SJSA1 (cell line): ENCODE results near the gene GGPS1. TPM values are rescaled to one million over a fixed set of nuclear protein-coding genes. Genes with fewer than 3 reads are reported as not detected.

Experiments used
- DNase-seq, 2 experiments: peaks; one replicate each; pipeline ENCODE4 v3.0.0-alpha.2; 2015 to 2020; ENCODE audit warnings: low spot score in 2 of 2, low read depth in 1 of 2
- H3K27ac ChIP-seq: fragments of 250-450 bp; sonication (Bioruptor Pico); 2 replicates; pipeline ENCODE4 v1.5.1; 2020; ENCODE audit warnings: mild to moderate bottlenecking, moderate library complexity
- H3K27me3 ChIP-seq: fragments of 250-450 bp; sonication (Bioruptor Pico); replicated peaks from 2 replicates; pipeline ENCODE4 v1.5.1; 2020; ENCODE audit warnings: mild to moderate bottlenecking, moderate library complexity
- H3K36me3 ChIP-seq: fragments of 250-450 bp; sonication (Bioruptor Pico); 2 replicates; pipeline ENCODE4 v1.5.1; 2020; ENCODE audit warnings: mild to moderate bottlenecking
- H3K4me1 ChIP-seq: fragments of 250-450 bp; sonication (Bioruptor Pico); replicated peaks from 2 replicates; pipeline ENCODE4 v1.6.1; 2021; ENCODE audit warnings: mild to moderate bottlenecking
- H3K4me3 ChIP-seq: fragments of 250-450 bp; sonication (Bioruptor Pico); 2 replicates; pipeline ENCODE4 v1.5.1; 2020; ENCODE audit warnings: mild to moderate bottlenecking
- H3K9me3 ChIP-seq: fragments of 250-450 bp; sonication (Bioruptor Pico); replicated peaks from 2 replicates; pipeline ENCODE4 v1.5.1; 2020; ENCODE audit warnings: mild to moderate bottlenecking
- total RNA-seq: library from RNA; depleted of rRNA; stranded (reverse); fragments of >200 nt; shearing (Covaris generic); gene quantifications from 2 replicates; pipeline ENCODE4 v1.2.3, GENCODE V29; 2014

Gene GGPS1
- total RNA-seq, 1 experiment from 2014 or later, result 26.9 TPM

- no peaks in the 10 kb centered on the region; the same call in 1 of the 2 replicates for H3K4me1 ChIP-seq
These were observed 13.2 kb upstream of the GGPS1 start for GRCh38 chr1:235315173-235315572.

DNA sequence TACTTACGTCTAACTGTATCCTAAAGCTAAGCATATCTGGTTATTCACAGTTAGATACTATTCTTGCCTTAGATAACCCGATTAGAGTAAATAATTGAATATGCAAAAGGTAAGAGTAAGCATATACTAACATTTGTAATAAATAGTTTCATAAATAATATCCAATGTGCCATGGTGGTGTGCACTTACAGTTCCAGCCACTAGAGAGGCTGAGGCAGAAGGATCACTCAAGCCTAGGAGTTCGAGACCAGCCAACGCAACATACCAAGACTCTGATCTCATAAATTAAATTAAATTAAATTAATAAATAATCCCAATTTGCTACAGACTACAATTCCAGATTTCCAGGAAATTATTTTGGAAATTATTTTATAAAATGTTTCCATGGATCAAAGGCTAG lies 12.6 kb upstream of the GGPS1 start:
- H3K9me3 ChIP-seq, result no peaks in the 10 kb centered on the region
- DNase-seq, result no peak
- no peaks in the 10 kb centered on the region; the same call in 1 of the 2 replicates for H3K4me1 ChIP-seq
- H3K36me3 ChIP-seq, result peaks cover 28% of the 10 kb centered on the region
- no peak overlapping the region for H3K4me3 ChIP-seq
- no peak overlapping the region for H3K27ac ChIP-seq
- no peaks in the 10 kb centered on the region for H3K27me3 ChIP-seq

More at GRCh38 chr1:235315173-235315572, 13.2 kb upstream of the GGPS1 start:
- H3K27me3 ChIP-seq, result no peaks in the 10 kb centered on the region
- peaks cover 26% of the 10 kb centered on the region for H3K36me3 ChIP-seq
- no peak for DNase-seq
- no peaks in the 10 kb centered on the region for H3K9me3 ChIP-seq
- no peak overlapping the region for H3K27ac ChIP-seq
- H3K4me3 ChIP-seq, result no peak overlapping the region

- Histone ChIP-seq H3K4me1 (no peaks in the 10 kb centered on the region; the same call in 1 of the 2 replicates), H3K27me3 (no peaks in the 10 kb centered on the region), H3K9me3 (no peaks in the 10 kb centered on the region), H3K36me3 (peaks cover 24% of the 10 kb centered on the region), H3K4me3 (no peak overlapping the region), H3K27ac (no peak overlapping the region)
- DNase-seq, result no peak
These were observed 11.2 kb upstream of the GGPS1 start for GRCh38 chr1:235317168-235317567.

DNA sequence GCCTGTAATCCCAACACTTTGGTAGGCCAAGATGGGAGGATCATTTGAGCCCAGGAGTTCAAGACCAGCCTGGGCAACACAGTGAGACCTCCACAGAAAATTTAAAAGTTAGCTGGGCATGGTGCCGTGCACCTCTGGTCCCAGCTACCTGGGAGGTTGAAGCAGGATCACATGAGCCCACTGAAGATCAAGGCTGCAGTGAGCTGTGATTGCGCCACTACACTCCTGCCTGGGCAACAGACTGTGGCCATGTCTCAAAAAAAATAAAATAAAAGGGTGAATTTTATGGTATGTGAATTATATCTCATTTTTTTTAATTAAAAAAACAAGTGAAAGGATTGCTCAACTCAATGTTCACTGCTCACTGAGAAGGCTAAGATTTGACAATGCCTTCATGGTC lies 9.1 kb upstream of the GGPS1 start:
- no peak for DNase-seq
- Histone ChIP-seq H3K27me3 (no peaks in the 10 kb centered on the region), H3K36me3 (peaks cover 32% of the 10 kb centered on the region), H3K4me3 (no peak overlapping the region), H3K4me1 (no peaks in the 10 kb centered on the region; the same call in 1 of the 2 replicates), H3K9me3 (no peaks in the 10 kb centered on the region), H3K27ac (no peak overlapping the region)

GRCh38 chr1:235320521-235321179 lies 7.7 kb upstream of the GGPS1 start:
- H3K27ac ChIP-seq, result no peak overlapping the region
- H3K27me3 ChIP-seq, result no peaks in the 10 kb centered on the region
- no peaks in the 10 kb centered on the region for H3K9me3 ChIP-seq
- no peak for DNase-seq
- H3K36me3 ChIP-seq, result peaks cover 39% of the 10 kb centered on the region
- H3K4me3 ChIP-seq, result no peak overlapping the region
- H3K4me1 ChIP-seq, result no peaks in the 10 kb centered on the region

- no peak for DNase-seq
These were observed 4.1 kb upstream of the GGPS1 start for GRCh38 chr1:235324296-235324695.

DNA sequence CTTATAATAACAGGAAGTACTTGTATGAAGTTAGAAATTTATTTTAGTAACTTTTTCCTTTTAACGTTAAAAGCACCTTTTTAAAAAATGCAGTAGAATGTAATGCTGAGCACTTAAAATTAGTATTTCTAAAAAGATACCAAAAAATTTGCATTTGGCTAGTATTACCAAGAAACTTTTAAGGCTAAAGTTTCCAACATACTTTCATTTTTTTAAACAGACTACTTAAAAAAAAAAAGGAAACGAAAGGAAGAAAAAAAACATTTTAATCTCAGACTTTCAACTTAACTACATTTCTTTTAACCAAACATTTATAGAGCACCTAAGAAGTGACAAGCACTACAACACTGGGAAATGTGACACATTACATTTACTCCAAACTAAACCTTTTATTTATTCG lies 3.2 kb upstream of the GGPS1 start:
- DNase-seq, result no peak
- Histone ChIP-seq H3K27ac (no peak overlapping the region), H3K4me1 (peaks cover 4% of the 10 kb centered on the region), H3K27me3 (no peaks in the 10 kb centered on the region), H3K36me3 (peaks cover 45% of the 10 kb centered on the region), H3K4me3 (no peak overlapping the region), H3K9me3 (no peaks in the 10 kb centered on the region)

More at GRCh38 chr1:235324296-235324695, 4.1 kb upstream of the GGPS1 start:
- H3K27me3 ChIP-seq, result no peaks in the 10 kb centered on the region
- H3K4me1 ChIP-seq, result 0 out of 2 replicates have a peak, but pooled peaks cover 3% of the 10 kb centered on the region
- H3K36me3 ChIP-seq, result peaks cover 52% of the 10 kb centered on the region
- H3K27ac ChIP-seq, result no peak overlapping the region
- H3K9me3 ChIP-seq, result no peaks in the 10 kb centered on the region
- no peak overlapping the region for H3K4me3 ChIP-seq

GRCh38 chr1:235325854-235326253 lies 2.5 kb upstream of the GGPS1 start:
- Histone ChIP-seq H3K27me3 (no peaks in the 10 kb centered on the region), H3K4me3 (no peak overlapping the region), H3K27ac (no peak overlapping the region)

DNA sequence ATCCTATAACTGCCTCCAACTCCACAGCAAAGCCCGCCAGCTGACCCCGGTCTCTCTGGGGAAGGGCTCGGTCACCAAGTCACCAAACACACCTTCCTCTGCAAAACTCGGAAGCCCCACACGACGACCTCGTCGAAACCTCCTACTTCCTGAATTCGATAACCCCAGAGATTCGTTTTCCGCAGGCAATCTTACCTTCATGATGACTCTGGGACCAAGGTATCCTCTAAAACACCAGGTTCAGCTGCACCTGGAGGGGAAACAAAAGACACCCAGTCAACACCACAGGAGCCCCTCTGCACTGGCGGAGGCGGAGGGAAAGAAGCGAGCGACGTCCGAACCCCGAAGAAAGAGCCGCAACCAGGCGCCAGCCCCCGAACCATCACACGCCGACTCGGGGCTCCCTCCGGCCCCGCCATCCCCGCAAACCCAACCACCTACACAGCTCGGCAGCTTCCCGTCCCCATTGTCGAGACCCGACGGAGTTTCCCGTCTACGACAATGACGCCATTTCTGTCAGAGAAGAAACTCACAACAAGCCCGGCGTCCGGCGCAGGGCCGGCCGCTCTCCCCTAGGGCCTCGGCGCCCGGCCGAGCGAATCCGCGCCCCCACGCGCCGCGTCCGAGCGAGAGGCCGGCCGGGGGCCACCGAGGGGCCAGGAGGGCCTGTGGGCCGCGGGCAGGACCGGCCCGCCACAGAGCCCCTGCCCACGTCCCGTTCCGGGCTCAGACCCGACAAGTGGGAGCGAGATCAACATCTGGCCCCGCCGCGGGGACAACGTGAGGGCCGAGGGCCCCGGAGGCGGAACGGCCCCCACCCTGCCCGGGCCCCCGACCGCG lies 1.4 kb upstream of the GGPS1 start:
- peaks cover 46% of the 10 kb centered on the region for H3K36me3 ChIP-seq
- no peaks in the 10 kb centered on the region for H3K27me3 ChIP-seq
- H3K4me3 ChIP-seq, result peak overlapping the region; percentile 85
- peaks cover 12% of the 10 kb centered on the region for H3K4me1 ChIP-seq
- no peaks in the 10 kb centered on the region for H3K9me3 ChIP-seq
- peak overlapping the region; percentile 61 for H3K27ac ChIP-seq
- DNase-seq, result peak; percentile 47 to 51

More at GRCh38 chr1:235325854-235326253, 2.5 kb upstream of the GGPS1 start:
- H3K4me1 ChIP-seq, result peaks cover 11% of the 10 kb centered on the region
- H3K9me3 ChIP-seq, result no peaks in the 10 kb centered on the region
- no peak for DNase-seq
- H3K36me3 ChIP-seq, result peaks cover 45% of the 10 kb centered on the region

GRCh38 chr1:235327559-235328270 lies 655 bp upstream of the GGPS1 start, which contains the start of gene ARID4B:
Gene ARID4B (minus strand): TSS chr1:235328179. CDS start chr1:235326919, 1,260 bp downstream.
- peak in 1 of 2 experiments; percentile 89 for DNase-seq
- peak within 1 kb of the TSS; percentile 85 for H3K4me3 ChIP-seq
- H3K4me1 ChIP-seq, result peaks cover 12% of the 10 kb centered on the region
- no peaks in the 10 kb centered on the region for H3K9me3 ChIP-seq
- H3K36me3 ChIP-seq, result peaks cover 40% of the 10 kb centered on the region
- no peaks in the 10 kb centered on the region for H3K27me3 ChIP-seq
- H3K27ac ChIP-seq, result peak within 1 kb of the TSS; percentile 91

- Histone ChIP-seq H3K4me1 (peaks cover 12% of the 10 kb centered on the region), H3K27ac (peak overlapping the region; percentile 91), H3K9me3 (no peaks in the 10 kb centered on the region), H3K36me3 (peaks cover 36% of the 10 kb centered on the region), H3K27me3 (no peaks in the 10 kb centered on the region), H3K4me3 (peak overlapping the region; percentile 69)
- peak in 1 of 2 experiments; percentile 48 for DNase-seq
These were observed 951 bp downstream of the GGPS1 start for GRCh38 chr1:235329139-235329902.

- H3K27ac ChIP-seq, result no peak overlapping the region
These were observed 2.5 kb downstream of the GGPS1 start for GRCh38 chr1:235330918-235331285.

GRCh38 chr1:235331401-235331800 lies 3.0 kb downstream of the GGPS1 start:
- H3K4me3 ChIP-seq, result no peak overlapping the region
- H3K27ac ChIP-seq, result no peak overlapping the region
- DNase-seq, result no peak
- H3K27me3 ChIP-seq, result no peaks in the 10 kb centered on the region
- peaks cover 10% of the 10 kb centered on the region for H3K4me1 ChIP-seq
- peaks cover 33% of the 10 kb centered on the region for H3K36me3 ChIP-seq
- no peaks in the 10 kb centered on the region for H3K9me3 ChIP-seq

More at GRCh38 chr1:235330918-235331285, 2.5 kb downstream of the GGPS1 start:
- Histone ChIP-seq H3K4me1 (peaks cover 12% of the 10 kb centered on the region), H3K27me3 (no peaks in the 10 kb centered on the region), H3K9me3 (no peaks in the 10 kb centered on the region), H3K36me3 (peaks cover 36% of the 10 kb centered on the region), H3K4me3 (no peak overlapping the region)
- no peak for DNase-seq
